ENCODE measurements around the gene RNPEP. TPM values are rescaled to one million over a fixed set of nuclear protein-coding genes. Genes with fewer than 3 reads are reported as not detected.

The RNPEP gene
- total RNA-seq, 1 experiment from 2014 or later = 57.4 TPM

DNA sequence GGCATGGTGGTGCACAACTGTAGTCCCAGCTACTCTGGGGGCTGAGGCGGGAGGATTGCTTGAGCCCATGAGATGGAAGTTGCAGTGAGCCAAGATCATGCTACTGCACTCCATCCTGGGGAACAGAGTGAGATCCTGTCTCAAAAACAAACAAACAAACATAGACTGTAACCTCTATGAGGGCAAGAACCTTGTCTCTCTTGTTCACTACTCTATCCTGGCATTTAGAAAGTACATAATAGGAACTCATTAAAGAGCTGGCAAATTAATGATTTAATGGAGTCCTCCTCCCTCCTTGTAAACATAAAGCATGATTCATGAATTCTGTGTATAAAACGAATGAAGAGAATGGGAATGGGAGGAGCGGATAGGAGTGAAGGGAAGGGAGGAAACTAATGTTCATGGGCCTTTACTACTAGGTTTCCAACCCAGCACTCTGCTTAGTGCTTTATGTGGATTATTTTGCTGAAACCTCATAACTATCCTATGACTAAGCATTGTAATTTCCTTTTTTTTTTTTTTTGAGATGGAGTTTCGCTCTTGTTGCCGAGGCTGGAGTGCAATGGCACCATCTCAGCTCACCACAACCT, 44.7 kb upstream of the RNPEP start:
- CTCF ChIA-PET = interaction anchor here (0.9 to 1.8 kb wide), 2 partner anchors 42 to 60 kb away, joined by 3 to 10 read pairs; no protein-coding TSS in a partner anchor
- TF ChIP-seq CREM (CRISPR knock-in tag; IDR thresholded peaks at IDR 0.05) = no peak
- TF ChIP-seq, protein P1, sequence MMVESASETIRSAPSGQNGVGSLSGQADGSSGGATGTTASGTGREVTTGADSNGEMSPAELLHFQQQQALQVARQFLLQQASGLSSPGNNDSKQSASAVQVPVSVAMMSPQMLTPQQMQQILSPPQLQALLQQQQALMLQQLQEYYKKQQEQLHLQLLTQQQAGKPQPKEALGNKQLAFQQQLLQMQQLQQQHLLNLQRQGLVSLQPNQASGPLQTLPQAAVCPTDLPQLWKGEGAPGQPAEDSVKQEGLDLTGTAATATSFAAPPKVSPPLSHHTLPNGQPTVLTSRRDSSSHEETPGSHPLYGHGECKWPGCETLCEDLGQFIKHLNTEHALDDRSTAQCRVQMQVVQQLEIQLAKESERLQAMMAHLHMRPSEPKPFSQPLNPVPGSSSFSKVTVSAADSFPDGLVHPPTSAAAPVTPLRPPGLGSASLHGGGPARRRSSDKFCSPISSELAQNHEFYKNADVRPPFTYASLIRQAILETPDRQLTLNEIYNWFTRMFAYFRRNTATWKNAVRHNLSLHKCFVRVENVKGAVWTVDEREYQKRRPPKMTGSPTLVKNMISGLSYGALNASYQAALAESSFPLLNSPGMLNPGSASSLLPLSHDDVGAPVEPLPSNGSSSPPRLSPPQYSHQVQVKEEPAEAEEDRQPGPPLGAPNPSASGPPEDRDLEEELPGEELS (CRISPR knock-in tag; IDR thresholded peaks at IDR 0.05) = no peak
- Mint-ChIP-seq H3K27me3 (ENCODE audit: low read depth) (peaks cover 2% of the 10 kb centered on the region; the same call in 1 of the 2 replicates), H3K27ac (no peak overlapping the region), H3K9me3 (no peaks in the 10 kb centered on the region), H3K4me1 (peaks cover 9% of the 10 kb centered on the region), H3K4me3 (no peak overlapping the region), H3K36me3 (no peaks in the 10 kb centered on the region)
- POLR2A ChIA-PET = no interaction called here
- ATAC-seq (no peak), DNase-seq (ENCODE audit: low spot score) (no peak)

DNA sequence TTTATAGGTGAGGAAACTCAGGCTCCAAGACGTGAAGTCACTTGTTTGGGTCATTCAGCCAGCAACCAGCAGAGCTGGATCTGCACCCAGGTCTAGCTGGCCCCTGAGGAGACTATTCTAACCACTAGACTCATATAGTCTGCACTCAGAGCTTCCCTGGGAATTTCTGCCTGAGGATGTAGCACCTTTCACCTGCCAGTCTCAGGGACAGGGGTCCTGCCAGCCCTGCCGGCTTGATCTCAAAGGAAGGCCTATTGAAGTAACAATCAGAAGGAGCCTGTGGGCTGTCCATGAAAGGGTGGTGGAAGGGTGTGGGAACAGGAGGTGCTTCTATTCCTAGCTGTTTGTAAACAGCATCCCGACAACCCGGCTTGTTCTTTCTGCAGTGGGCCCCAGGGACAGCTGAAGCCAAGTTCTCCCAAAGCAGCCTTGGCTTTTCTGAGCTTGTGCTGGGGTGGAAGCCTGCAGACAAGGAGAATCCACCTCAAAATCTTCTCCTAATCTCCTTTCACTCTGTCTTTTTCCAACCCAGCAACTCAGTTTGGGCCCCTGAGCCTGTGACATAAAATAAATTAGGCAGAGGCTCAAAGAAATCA, 43.9 kb upstream of the RNPEP start:
- POLR2A ChIA-PET = no interaction called here
- Mint-ChIP-seq H3K4me3 (no peak overlapping the region), H3K36me3 (no peaks in the 10 kb centered on the region), H3K4me1 (peaks cover 13% of the 10 kb centered on the region), H3K9me3 (no peaks in the 10 kb centered on the region), H3K27me3 (ENCODE audit: low read depth) (peaks cover 2% of the 10 kb centered on the region; the same call in 1 of the 2 replicates), H3K27ac (no peak overlapping the region)
- no peak for ATAC-seq
- CTCF ChIA-PET = interaction anchor here (0.8 to 1.8 kb wide), 3 partner anchors 43 to 168 kb away, joined by 3 to 10 read pairs (median 3); no protein-coding TSS in a partner anchor
- no peak for DNase-seq (ENCODE audit: low spot score)
- TF ChIP-seq, protein P2, sequence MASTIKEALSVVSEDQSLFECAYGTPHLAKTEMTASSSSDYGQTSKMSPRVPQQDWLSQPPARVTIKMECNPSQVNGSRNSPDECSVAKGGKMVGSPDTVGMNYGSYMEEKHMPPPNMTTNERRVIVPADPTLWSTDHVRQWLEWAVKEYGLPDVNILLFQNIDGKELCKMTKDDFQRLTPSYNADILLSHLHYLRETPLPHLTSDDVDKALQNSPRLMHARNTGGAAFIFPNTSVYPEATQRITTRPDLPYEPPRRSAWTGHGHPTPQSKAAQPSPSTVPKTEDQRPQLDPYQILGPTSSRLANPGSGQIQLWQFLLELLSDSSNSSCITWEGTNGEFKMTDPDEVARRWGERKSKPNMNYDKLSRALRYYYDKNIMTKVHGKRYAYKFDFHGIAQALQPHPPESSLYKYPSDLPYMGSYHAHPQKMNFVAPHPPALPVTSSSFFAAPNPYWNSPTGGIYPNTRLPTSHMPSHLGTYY (CRISPR knock-in tag; IDR thresholded peaks at IDR 0.05) = no peak
- TF ChIP-seq TEAD1 (CRISPR knock-in tag; IDR thresholded peaks at IDR 0.05) = no peak
- TF ChIP-seq, protein P3, sequence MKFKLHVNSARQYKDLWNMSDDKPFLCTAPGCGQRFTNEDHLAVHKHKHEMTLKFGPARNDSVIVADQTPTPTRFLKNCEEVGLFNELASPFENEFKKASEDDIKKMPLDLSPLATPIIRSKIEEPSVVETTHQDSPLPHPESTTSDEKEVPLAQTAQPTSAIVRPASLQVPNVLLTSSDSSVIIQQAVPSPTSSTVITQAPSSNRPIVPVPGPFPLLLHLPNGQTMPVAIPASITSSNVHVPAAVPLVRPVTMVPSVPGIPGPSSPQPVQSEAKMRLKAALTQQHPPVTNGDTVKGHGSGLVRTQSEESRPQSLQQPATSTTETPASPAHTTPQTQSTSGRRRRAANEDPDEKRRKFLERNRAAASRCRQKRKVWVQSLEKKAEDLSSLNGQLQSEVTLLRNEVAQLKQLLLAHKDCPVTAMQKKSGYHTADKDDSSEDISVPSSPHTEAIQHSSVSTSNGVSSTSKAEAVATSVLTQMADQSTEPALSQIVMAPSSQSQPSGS (CRISPR knock-in tag; IDR thresholded peaks at IDR 0.05; ENCODE audit: borderline replicate concordance, low read depth) = no peak
- TF ChIP-seq, protein P4, sequence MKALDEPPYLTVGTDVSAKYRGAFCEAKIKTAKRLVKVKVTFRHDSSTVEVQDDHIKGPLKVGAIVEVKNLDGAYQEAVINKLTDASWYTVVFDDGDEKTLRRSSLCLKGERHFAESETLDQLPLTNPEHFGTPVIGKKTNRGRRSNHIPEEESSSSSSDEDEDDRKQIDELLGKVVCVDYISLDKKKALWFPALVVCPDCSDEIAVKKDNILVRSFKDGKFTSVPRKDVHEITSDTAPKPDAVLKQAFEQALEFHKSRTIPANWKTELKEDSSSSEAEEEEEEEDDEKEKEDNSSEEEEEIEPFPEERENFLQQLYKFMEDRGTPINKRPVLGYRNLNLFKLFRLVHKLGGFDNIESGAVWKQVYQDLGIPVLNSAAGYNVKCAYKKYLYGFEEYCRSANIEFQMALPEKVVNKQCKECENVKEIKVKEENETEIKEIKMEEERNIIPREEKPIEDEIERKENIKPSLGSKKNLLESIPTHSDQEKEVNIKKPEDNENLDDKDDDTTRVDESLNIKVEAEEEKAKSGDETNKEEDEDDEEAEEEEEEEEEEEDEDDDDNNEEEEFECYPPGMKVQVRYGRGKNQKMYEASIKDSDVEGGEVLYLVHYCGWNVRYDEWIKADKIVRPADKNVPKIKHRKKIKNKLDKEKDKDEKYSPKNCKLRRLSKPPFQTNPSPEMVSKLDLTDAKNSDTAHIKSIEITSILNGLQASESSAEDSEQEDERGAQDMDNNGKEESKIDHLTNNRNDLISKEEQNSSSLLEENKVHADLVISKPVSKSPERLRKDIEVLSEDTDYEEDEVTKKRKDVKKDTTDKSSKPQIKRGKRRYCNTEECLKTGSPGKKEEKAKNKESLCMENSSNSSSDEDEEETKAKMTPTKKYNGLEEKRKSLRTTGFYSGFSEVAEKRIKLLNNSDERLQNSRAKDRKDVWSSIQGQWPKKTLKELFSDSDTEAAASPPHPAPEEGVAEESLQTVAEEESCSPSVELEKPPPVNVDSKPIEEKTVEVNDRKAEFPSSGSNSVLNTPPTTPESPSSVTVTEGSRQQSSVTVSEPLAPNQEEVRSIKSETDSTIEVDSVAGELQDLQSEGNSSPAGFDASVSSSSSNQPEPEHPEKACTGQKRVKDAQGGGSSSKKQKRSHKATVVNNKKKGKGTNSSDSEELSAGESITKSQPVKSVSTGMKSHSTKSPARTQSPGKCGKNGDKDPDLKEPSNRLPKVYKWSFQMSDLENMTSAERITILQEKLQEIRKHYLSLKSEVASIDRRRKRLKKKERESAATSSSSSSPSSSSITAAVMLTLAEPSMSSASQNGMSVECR (CRISPR knock-in tag; IDR thresholded peaks at IDR 0.05; ENCODE audit: borderline replicate concordance) = no peak
- TF ChIP-seq, protein P5, sequence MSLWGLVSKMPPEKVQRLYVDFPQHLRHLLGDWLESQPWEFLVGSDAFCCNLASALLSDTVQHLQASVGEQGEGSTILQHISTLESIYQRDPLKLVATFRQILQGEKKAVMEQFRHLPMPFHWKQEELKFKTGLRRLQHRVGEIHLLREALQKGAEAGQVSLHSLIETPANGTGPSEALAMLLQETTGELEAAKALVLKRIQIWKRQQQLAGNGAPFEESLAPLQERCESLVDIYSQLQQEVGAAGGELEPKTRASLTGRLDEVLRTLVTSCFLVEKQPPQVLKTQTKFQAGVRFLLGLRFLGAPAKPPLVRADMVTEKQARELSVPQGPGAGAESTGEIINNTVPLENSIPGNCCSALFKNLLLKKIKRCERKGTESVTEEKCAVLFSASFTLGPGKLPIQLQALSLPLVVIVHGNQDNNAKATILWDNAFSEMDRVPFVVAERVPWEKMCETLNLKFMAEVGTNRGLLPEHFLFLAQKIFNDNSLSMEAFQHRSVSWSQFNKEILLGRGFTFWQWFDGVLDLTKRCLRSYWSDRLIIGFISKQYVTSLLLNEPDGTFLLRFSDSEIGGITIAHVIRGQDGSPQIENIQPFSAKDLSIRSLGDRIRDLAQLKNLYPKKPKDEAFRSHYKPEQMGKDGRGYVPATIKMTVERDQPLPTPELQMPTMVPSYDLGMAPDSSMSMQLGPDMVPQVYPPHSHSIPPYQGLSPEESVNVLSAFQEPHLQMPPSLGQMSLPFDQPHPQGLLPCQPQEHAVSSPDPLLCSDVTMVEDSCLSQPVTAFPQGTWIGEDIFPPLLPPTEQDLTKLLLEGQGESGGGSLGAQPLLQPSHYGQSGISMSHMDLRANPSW (CRISPR knock-in tag; conservative IDR thresholded peaks at IDR 0.05; ENCODE audit: low read depth) = no peak
- no peak for TF ChIP-seq ZNF263 (CRISPR knock-in tag; IDR thresholded peaks at IDR 0.05; ENCODE audit: low read depth)
- no peak for TF ChIP-seq TP53 (CRISPR knock-in tag; IDR thresholded peaks at IDR 0.05)
- no peak for TF ChIP-seq ZBTB21 (CRISPR knock-in tag; IDR thresholded peaks at IDR 0.05; ENCODE audit: borderline replicate concordance)
- no peak for TF ChIP-seq ZNF423 (CRISPR knock-in tag; IDR thresholded peaks at IDR 0.05)
- no peak for TF ChIP-seq GABPB1 (CRISPR knock-in tag; IDR thresholded peaks at IDR 0.05)
- TF ChIP-seq SP1 (CRISPR knock-in tag; conservative IDR thresholded peaks at IDR 0.05) = no peak

Data from WTC11 (cell line).